Neural cell (in vitro differentiated cells): ENCODE measurements around the gene NPEPL1. TPM values are rescaled to one million over a fixed set of nuclear protein-coding genes. Genes with fewer than 3 reads are reported as not detected.

Source experiments
- H2AFZ ChIP-seq: fragments of 200-600, 300-800 bp; sonication (generic), shearing (Covaris generic); 2 replicates; pipeline ENCODE4 v1.6.0; 2014; ENCODE audit warnings: low read depth, mild to moderate bottlenecking, antibody characterized with exemption, low read length, moderate library complexity
- H3F3A ChIP-seq: fragments of 200-600 bp; shearing (Covaris generic); 2 replicates; pipeline ENCODE4 v1.6.1; 2016; ENCODE audit warnings: mild to moderate bottlenecking, moderate library complexity, mixed read lengths, antibody characterized with exemption, low read length; ENCODE audit not compliant: insufficient read depth, poor library complexity, severe bottlenecking
- H3K27ac ChIP-seq: fragments of 200-600, 300-800 bp; sonication (generic), shearing (Covaris generic); 2 replicates; pipeline ENCODE4 v1.5.1; 2014; ENCODE audit warnings: mild to moderate bottlenecking, low read length, moderate library complexity
- H3K27me3 ChIP-seq: fragments of 300-800, 200-600 bp; sonication (generic), shearing (Covaris generic); 2 replicates; pipeline ENCODE4 v1.6.0; 2014; ENCODE audit warnings: mild to moderate bottlenecking, low read depth, low read length, moderate library complexity; ENCODE audit not compliant: insufficient read depth
- H3K36me3 ChIP-seq: fragments of 300-800, 200-600 bp; sonication (generic), shearing (Covaris generic); 2 replicates; pipeline ENCODE4 v1.5.1; 2014; ENCODE audit warnings: mild to moderate bottlenecking, antibody characterized with exemption, low read length, moderate library complexity; ENCODE audit not compliant: insufficient read depth
- H3K4me2 ChIP-seq: fragments of 300-800, 200-600 bp; sonication (generic), shearing (Covaris generic); 2 replicates; pipeline ENCODE4 v1.6.0; 2014; ENCODE audit warnings: mild to moderate bottlenecking, low read length
- H3K4me3 ChIP-seq: fragments of 300-800, 200-600 bp; sonication (generic), shearing (Covaris generic); 2 replicates; pipeline ENCODE4 v1.5.1; 2014; ENCODE audit warnings: mild to moderate bottlenecking, low read length, moderate library complexity
- H3K79me2 ChIP-seq: fragments of 200-600 bp; shearing (Covaris generic); replicated peaks from 2 replicates; pipeline ENCODE4 v1.6.0; 2014; ENCODE audit warnings: mild to moderate bottlenecking, low read length, moderate library complexity; ENCODE audit not compliant: insufficient read depth
- H3K9ac ChIP-seq: fragments of 300-800, 200-600 bp; sonication (generic), shearing (Covaris generic); 2 replicates; pipeline ENCODE4 v1.6.1; 2016; ENCODE audit warnings: mild to moderate bottlenecking, low read length, mixed read lengths
- H3K9me2 ChIP-seq: fragments of 200-600 bp; shearing (Covaris generic); 2 replicates; pipeline ENCODE4 v1.6.1; 2016; ENCODE audit warnings: mild to moderate bottlenecking, low read length, mixed read lengths; ENCODE audit not compliant: insufficient read depth
- H3K9me3 ChIP-seq: fragments of 200-600, 300-800 bp; sonication (generic), shearing (Covaris generic); 2 replicates; pipeline ENCODE4 v1.6.1; 2016; ENCODE audit warnings: mild to moderate bottlenecking, mixed run types, low read length, moderate library complexity, mixed read lengths
- H4K20me1 ChIP-seq: fragments of 200-600 bp; shearing (Covaris generic); 2 replicates; pipeline ENCODE4 v1.6.1; 2016; ENCODE audit warnings: mild to moderate bottlenecking, mixed run types; ENCODE audit not compliant: insufficient read depth
- CTCF ChIP-seq: fragments of 450-650 bp; IDR thresholded peaks from 2 replicates; pipeline ENCODE4 v1.5.1; 2014; ENCODE audit warnings: antibody characterized with exemption, mild to moderate bottlenecking, moderate library complexity; ENCODE audit not compliant: poor library complexity, severe bottlenecking
- EP300 ChIP-seq: fragments of 450-650 bp; conservative IDR thresholded peaks from 2 replicates; pipeline ENCODE4 v1.6.1; 2014; ENCODE audit warnings: antibody characterized with exemption, mild to moderate bottlenecking, moderate library complexity; ENCODE audit not compliant: poor library complexity, severe bottlenecking
- EZH2 ChIP-seq: fragments of 200-600, 300-800 bp; shearing (Covaris generic), sonication (generic); IDR thresholded peaks from 2 replicates; pipeline ENCODE4 v1.6.1; 2014; ENCODE audit warnings: antibody characterized with exemption, low read length, borderline replicate concordance, mild to moderate bottlenecking; ENCODE audit not compliant: insufficient read depth, poor library complexity, severe bottlenecking
- MXI1 ChIP-seq: fragments of 450-650 bp; conservative IDR thresholded peaks from 2 replicates; pipeline ENCODE4 v1.6.1; 2014; ENCODE audit warnings: antibody characterized with exemption, mild to moderate bottlenecking; ENCODE audit not compliant: poor library complexity, severe bottlenecking
- POLR2AphosphoS5 ChIP-seq: IDR thresholded peaks from 2 replicates; pipeline ENCODE4 v1.6.1; 2012
- RAD21 ChIP-seq: fragments of 450-650 bp; conservative IDR thresholded peaks from 2 replicates; pipeline ENCODE4 v1.6.1; 2014; ENCODE audit warnings: antibody characterized with exemption, mild to moderate bottlenecking, moderate library complexity
- REST ChIP-seq: IDR thresholded peaks from 2 replicates; pipeline ENCODE4 v1.6.1; 2012; ENCODE audit warnings: borderline replicate concordance
- SMC3 ChIP-seq: fragments of 450-650 bp; conservative IDR thresholded peaks from 2 replicates; pipeline ENCODE4 v1.6.1; 2014; ENCODE audit warnings: antibody characterized with exemption, mild to moderate bottlenecking, moderate library complexity; ENCODE audit not compliant: poor library complexity
- TAF1 ChIP-seq: IDR thresholded peaks from 2 replicates; pipeline ENCODE4 v1.6.1; 2012; ENCODE audit warnings: low read depth
- polyA plus RNA-seq: library from polyadenylated mRNA; depleted of rRNA; stranded (reverse); fragments of >200 nt; gene quantifications from 2 replicates; pipeline ENCODE4 v1.2.3, GENCODE V29; 2014

NPEPL1 gene
- polyA plus RNA-seq, 1 donor from 2014 or later = 63.4 TPM

DNA sequence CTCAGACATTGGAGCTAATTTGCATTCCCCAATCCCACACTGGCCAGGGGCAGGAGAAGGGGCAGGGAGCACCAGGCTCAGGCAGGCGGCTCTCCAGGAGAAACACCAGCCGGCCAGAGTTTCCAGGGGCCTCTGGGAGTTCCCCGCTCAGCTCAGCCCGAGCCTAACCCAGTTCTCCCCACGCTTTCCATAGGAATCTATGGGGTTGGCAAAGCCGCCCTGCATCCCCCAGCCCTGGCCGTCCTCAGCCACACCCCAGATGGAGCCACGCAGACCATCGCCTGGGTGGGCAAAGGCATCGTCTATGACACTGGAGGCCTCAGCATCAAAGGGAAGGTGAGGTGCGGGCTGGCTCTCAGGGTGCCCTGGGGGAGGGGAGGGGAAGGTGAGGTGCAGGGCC, 8.2 kb downstream of the NPEPL1 start:
- Histone ChIP-seq H3K4me3 (no peak overlapping the region), H3K27ac (no peak overlapping the region), H3K9ac (no peak overlapping the region), H3K79me2 (no peaks in the 10 kb centered on the region), H3K9me2 (no peaks in the 10 kb centered on the region), H4K20me1 (no peaks in the 10 kb centered on the region), H2AFZ (no peak overlapping the region), H3F3A (no peaks in the 10 kb centered on the region), H3K27me3 (no peaks in the 10 kb centered on the region), H3K36me3 (peaks cover 8% of the 10 kb centered on the region), H3K9me3 (no peaks in the 10 kb centered on the region), H3K4me2 (no peak overlapping the region)
- TF ChIP-seq MXI1 = no peak
- no peak for TF ChIP-seq POLR2AphosphoS5

GRCh38 chr20:58701431-58702160, 9.0 kb downstream of the NPEPL1 start:
- no peaks in the 10 kb centered on the region for H3K9me2 ChIP-seq
- H3K27ac ChIP-seq = no peak overlapping the region
- no peaks in the 10 kb centered on the region for H3F3A ChIP-seq
- TF ChIP-seq CTCF = no peak
- TF ChIP-seq REST = no peak
- no peak for TF ChIP-seq SMC3
- TF ChIP-seq TAF1 = no peak
- TF ChIP-seq EZH2 = no peak
- no peak for TF ChIP-seq MXI1
- no peak for TF ChIP-seq EP300
- no peak for TF ChIP-seq RAD21
- TF ChIP-seq POLR2AphosphoS5 = no peak
- H3K9ac ChIP-seq = no peak overlapping the region
- no peaks in the 10 kb centered on the region for H3K9me3 ChIP-seq
- no peak overlapping the region for H3K4me2 ChIP-seq
- no peaks in the 10 kb centered on the region for H3K27me3 ChIP-seq
- H3K79me2 ChIP-seq = no peaks in the 10 kb centered on the region
- H3K36me3 ChIP-seq = peaks cover 8% of the 10 kb centered on the region
- no peaks in the 10 kb centered on the region for H4K20me1 ChIP-seq
- no peak overlapping the region for H3K4me3 ChIP-seq
- H2AFZ ChIP-seq = no peak overlapping the region

GRCh38 chr20:58702161-58702510, 9.5 kb downstream of the NPEPL1 start:
- Histone ChIP-seq H3K4me3 (no peak overlapping the region), H3K9ac (no peak overlapping the region), H3F3A (no peaks in the 10 kb centered on the region), H3K9me3 (no peaks in the 10 kb centered on the region), H4K20me1 (no peaks in the 10 kb centered on the region), H3K4me2 (no peak overlapping the region), H3K79me2 (no peaks in the 10 kb centered on the region), H3K27ac (no peak overlapping the region), H2AFZ (no peak overlapping the region), H3K9me2 (no peaks in the 10 kb centered on the region), H3K36me3 (peaks cover 8% of the 10 kb centered on the region), H3K27me3 (no peaks in the 10 kb centered on the region)
- TF ChIP-seq MXI1 = no peak
- TF ChIP-seq REST = no peak
- no peak for TF ChIP-seq RAD21
- no peak for TF ChIP-seq SMC3
- TF ChIP-seq POLR2AphosphoS5 = no peak
- TF ChIP-seq TAF1 = no peak
- no peak for TF ChIP-seq CTCF
- no peak for TF ChIP-seq EP300
- no peak for TF ChIP-seq EZH2
